ENCODE measurements around the gene IGFBP5. TPM values are rescaled to one million over a fixed set of nuclear protein-coding genes. Genes with fewer than 3 reads are reported as not detected.
A peak's percentile ranks its signal among the peaks of the same experiment; 100 is the strongest.

Gene IGFBP5
- 100 to 1,000 TPM; 375 to 936 (median 458) TPM for polyA plus RNA-seq (ENCODE audit: insufficient read length in 12 of 12)
- long read RNA-seq, donor 1, full-length matches to known transcripts, result 36 of 90 reads
- long read RNA-seq, donor 1, partial matches to known transcripts, result 54 of 90 reads
- long read RNA-seq, donor 1, other reads (novel, unspliced or antisense), result 0 of 90 reads
- long read RNA-seq, donor 2, full-length matches to known transcripts, result 145 of 353 reads
- long read RNA-seq, donor 2, partial matches to known transcripts, result 208 of 353 reads
- long read RNA-seq, donor 2, other reads (novel, unspliced or antisense), result 0 of 353 reads
- long read RNA-seq, donor 3, full-length matches to known transcripts, result 93 of 109 reads
- long read RNA-seq, donor 3, partial matches to known transcripts, result 16 of 109 reads
- long read RNA-seq, donor 3, other reads (novel, unspliced or antisense), result 0 of 109 reads
- long read RNA-seq, donor 4, full-length matches to known transcripts, result 44 of 73 reads
- long read RNA-seq, donor 4, partial matches to known transcripts, result 29 of 73 reads
- long read RNA-seq, donor 4, other reads (novel, unspliced or antisense), result 0 of 73 reads
- long read RNA-seq, donor 5, full-length matches to known transcripts, result 179 of 213 reads
- long read RNA-seq, donor 5, partial matches to known transcripts, result 28 of 213 reads
- long read RNA-seq, donor 5, other reads (novel, unspliced or antisense), result 6 of 213 reads
- long read RNA-seq, donor 6, full-length matches to known transcripts, result 89 of 108 reads
- long read RNA-seq, donor 6, partial matches to known transcripts, result 19 of 108 reads
- long read RNA-seq, donor 6, other reads (novel, unspliced or antisense), result 0 of 108 reads
- long read RNA-seq, donor 7, full-length matches to known transcripts, result 58 of 66 reads
- long read RNA-seq, donor 7, partial matches to known transcripts, result 8 of 66 reads
- long read RNA-seq, donor 7, other reads (novel, unspliced or antisense), result 0 of 66 reads
- long read RNA-seq, donor 8, full-length matches to known transcripts, result 191 of 240 reads
- long read RNA-seq, donor 8, partial matches to known transcripts, result 36 of 240 reads
- long read RNA-seq, donor 8, other reads (novel, unspliced or antisense), result 13 of 240 reads
- long read RNA-seq, donor 9, full-length matches to known transcripts, result 62 of 80 reads
- long read RNA-seq, donor 9, partial matches to known transcripts, result 18 of 80 reads
- long read RNA-seq, donor 9, other reads (novel, unspliced or antisense), result 0 of 80 reads
- long read RNA-seq, donor 10, full-length matches to known transcripts, result 229 of 274 reads
- long read RNA-seq, donor 10, partial matches to known transcripts, result 39 of 274 reads
- long read RNA-seq, donor 10, other reads (novel, unspliced or antisense), result 6 of 274 reads
- long read RNA-seq, donor 11, full-length matches to known transcripts, result 104 of 133 reads
- long read RNA-seq, donor 11, partial matches to known transcripts, result 29 of 133 reads
- long read RNA-seq, donor 11, other reads (novel, unspliced or antisense), result 0 of 133 reads

- peak; percentile 94 for DNase-seq
These were observed at the start of gene IGFBP5 for GRCh38 chr2:216695401-216695821. IGFBP5 (minus strand) TSS chr2:216695549; CDS start chr2:216694775, 774 bp downstream.

- DNase-seq, result no peak
These were observed 48.4 kb upstream of the IGFBP5 start for GRCh38 chr2:216743781-216744180.

- no peak for DNase-seq
These were observed 47.1 kb upstream of the IGFBP5 start for GRCh38 chr2:216742411-216742810.

GRCh38 chr2:216741223-216741593 lies 45.9 kb upstream of the IGFBP5 start:
- DNase-seq, result no peak

- DNase-seq, result no peak
These were observed 45.3 kb upstream of the IGFBP5 start for GRCh38 chr2:216740557-216741222.

GRCh38 chr2:216739035-216739434 lies 43.7 kb upstream of the IGFBP5 start:
- DNase-seq, result no peak

GRCh38 chr2:216737676-216738075 lies 42.3 kb upstream of the IGFBP5 start:
- DNase-seq, result no peak

GRCh38 chr2:216736326-216736725 lies 41.0 kb upstream of the IGFBP5 start:
- DNase-seq, result no peak

GRCh38 chr2:216735668-216736067 lies 40.3 kb upstream of the IGFBP5 start:
- no peak for DNase-seq

- DNase-seq, result peak; percentile 50
These were observed 39.7 kb upstream of the IGFBP5 start for GRCh38 chr2:216735086-216735485.

GRCh38 chr2:216733046-216733445 lies 37.7 kb upstream of the IGFBP5 start:
- DNase-seq, result no peak

GRCh38 chr2:216732334-216732733 lies 37.0 kb upstream of the IGFBP5 start:
- no peak for DNase-seq

- DNase-seq, result no peak
These were observed 36.1 kb upstream of the IGFBP5 start for GRCh38 chr2:216731465-216731864.

- no peak for DNase-seq
These were observed 35.5 kb upstream of the IGFBP5 start for GRCh38 chr2:216730871-216731270.

GRCh38 chr2:216727346-216728122 lies 32.2 kb upstream of the IGFBP5 start:
- no peak for DNase-seq

GRCh38 chr2:216724190-216724589 lies 28.8 kb upstream of the IGFBP5 start:
- no peak for DNase-seq

- no peak for DNase-seq
These were observed 25.8 kb upstream of the IGFBP5 start for GRCh38 chr2:216721141-216721540.

GRCh38 chr2:216720722-216721121 lies 25.4 kb upstream of the IGFBP5 start:
- no peak for DNase-seq

GRCh38 chr2:216717907-216718615 lies 22.7 kb upstream of the IGFBP5 start:
- no peak for DNase-seq
